HuH-7.5 (cell line): ENCODE results near the gene IFNG.

ENCODE experiments used
- DNase-seq: peaks from one replicate; pipeline ENCODE4 v3.0.0; 2011; ENCODE audit warnings: low spot score

The IFNG gene

GRCh38 chr12:68166317-68166831, 6.8 kb upstream of the IFNG start:
- DNase-seq: no peak

GRCh38 chr12:68163560-68164081, 4.1 kb upstream of the IFNG start:
- DNase-seq: no peak

GRCh38 chr12:68162374-68162773, 2.8 kb upstream of the IFNG start:
- no peak for DNase-seq

GRCh38 chr12:68158432-68158831, 1.1 kb downstream of the IFNG start:
- no peak for DNase-seq

GRCh38 chr12:68157380-68157779, 2.2 kb downstream of the IFNG start:
- DNase-seq: no peak

- DNase-seq: no peak
Measured at GRCh38 chr12:68156636-68157035, 2.9 kb downstream of the IFNG start.

GRCh38 chr12:68154779-68155178, 4.8 kb downstream of the IFNG start:
- DNase-seq: no peak

GRCh38 chr12:68148261-68148951, 11.1 kb downstream of the IFNG start:
- no peak for DNase-seq

GRCh38 chr12:68140556-68140955, 19.0 kb downstream of the IFNG start:
- DNase-seq: no peak

- DNase-seq: no peak
Measured at GRCh38 chr12:68139941-68140340, 19.6 kb downstream of the IFNG start.

GRCh38 chr12:68139001-68139400, 20.5 kb downstream of the IFNG start:
- DNase-seq: no peak

- no peak for DNase-seq
Measured at GRCh38 chr12:68138480-68138879, 21.1 kb downstream of the IFNG start.

- DNase-seq: no peak
Measured at GRCh38 chr12:68137335-68137830, 22.2 kb downstream of the IFNG start.

GRCh38 chr12:68135520-68135919, 24.0 kb downstream of the IFNG start:
- no peak for DNase-seq

- DNase-seq: no peak
Measured at GRCh38 chr12:68131867-68132414, 27.6 kb downstream of the IFNG start.

GRCh38 chr12:68129979-68130378, 29.6 kb downstream of the IFNG start:
- DNase-seq: no peak

- no peak for DNase-seq
Measured at GRCh38 chr12:68122236-68122920, 37.2 kb downstream of the IFNG start.

- DNase-seq: no peak
Measured at GRCh38 chr12:68121143-68121542, 38.4 kb downstream of the IFNG start.

GRCh38 chr12:68119724-68120211, 39.8 kb downstream of the IFNG start:
- no peak for DNase-seq

- no peak for DNase-seq
Measured at GRCh38 chr12:68119250-68119649, 40.3 kb downstream of the IFNG start.

- DNase-seq: no peak
Measured at GRCh38 chr12:68118096-68118755, 41.3 kb downstream of the IFNG start.

GRCh38 chr12:68117661-68118060, 41.9 kb downstream of the IFNG start:
- no peak for DNase-seq
